Measurements from ENCODE around the gene NEURL1B.

- TF ChIP-seq EZH2 (IDR thresholded peaks at IDR 0.05; ENCODE audit: insufficient read depth, poor library complexity, severe bottlenecking): no peak
- TF ChIP-seq EZH2phosphoT487 (IDR thresholded peaks at IDR 0.05; ENCODE audit: insufficient read depth, low read depth): no peak
These were observed 45.7 kb downstream of the NEURL1B start for GRCh38 chr5:172686539-172687390.
